B cell (primary cell): ENCODE measurements around the gene MED12L. TPM values are rescaled to one million over a fixed set of nuclear protein-coding genes. Genes with fewer than 3 reads are reported as not detected.

ENCODE experiments used
- ATAC-seq: fragments of 200-7000 bp; cut with Tn5 transposase; one replicate; pipeline ENCODE4 v1.10.0; 2021; ENCODE audit warnings: low read depth, mild to moderate bottlenecking, moderate number of reproducible peaks, moderate library complexity
- CTCF ChIA-PET: fragments of 350-600 bp; sonication (Branson Sonifier 250); formaldehyde crosslinking; loops from one replicate; lab custom pipeline; 2021; ENCODE audit warnings: antibody characterized with exemption, inconsistent platforms; lab: Charles Lee
- POLR2A ChIA-PET: fragments of 350-600 bp; sonication (Branson Sonifier 250); formaldehyde crosslinking; loops from one replicate; lab custom pipeline; 2021; ENCODE audit warnings: antibody characterized with exemption; lab: Charles Lee
- DNase-seq: peaks from one replicate; pipeline ENCODE4 v3.0.0; 2013
- H2AFZ ChIP-seq: 2 replicates; pipeline ENCODE4 v1.6.1; 2012; ENCODE audit warnings: mild to moderate bottlenecking, low read depth, low read length; ENCODE audit not compliant: insufficient read depth, poor library complexity, severe bottlenecking
- H3K27ac ChIP-seq, 2 donors: 1 replicate in 1 of 2; 2 replicates in 1 of 2; pipeline ENCODE4 v1.5.1; 2012 to 2013; ENCODE audit warnings: low read length in 2 of 2, mild to moderate bottlenecking in 2 of 2, moderate library complexity in 1 of 2
- H3K27me3 ChIP-seq, 4 experiments: fragments of 200-600 bp in 1 of 4; sonication (generic) in 1 of 4; replicated peaks in 1 of 4; 1 replicate in 2 of 4; 2 replicates in 2 of 4; pipeline versions ENCODE4 v1.6.1 to v1.7.0; 2013 to 2016; ENCODE audit warnings: low read length in 3 of 4, mild to moderate bottlenecking in 2 of 4, mixed read lengths in 1 of 4, moderate library complexity in 1 of 4; ENCODE audit not compliant: insufficient read depth in 4 of 4, control insufficient read depth in 3 of 4; ENCODE audit errors: control extremely low read depth in 1 of 4
- H3K36me3 ChIP-seq, 2 experiments: replicated peaks in 1 of 2; 1 replicate in 1 of 2; 2 replicates in 1 of 2; pipeline versions ENCODE4 v1.6.1 to v1.7.1; 2013; ENCODE audit warnings: low read length in 1 of 2; ENCODE audit not compliant: insufficient read depth in 2 of 2, control insufficient read depth in 1 of 2; ENCODE audit errors: control extremely low read depth in 1 of 2, extremely low read depth in 1 of 2
- H3K4me1 ChIP-seq, 2 donors: fragments of 200-600 bp in 1 of 2; sonication (generic) in 1 of 2; 1 replicate in 1 of 2; 2 replicates in 1 of 2; pipeline versions ENCODE4 v1.5.1 to v1.6.1; 2013 to 2017; ENCODE audit warnings: low read length in 2 of 2; ENCODE audit not compliant: control insufficient read depth in 2 of 2, insufficient read depth in 2 of 2
- H3K4me2 ChIP-seq: replicated peaks from 2 replicates; pipeline ENCODE3; 2012; ENCODE audit warnings: mild to moderate bottlenecking, low read depth, low read length; ENCODE audit not compliant: poor library complexity, severe bottlenecking
- H3K4me3 ChIP-seq, 5 experiments: fragments of 200-600 bp in 1 of 5; sonication (generic) in 1 of 5; 1 replicate in 3 of 5; 2 replicates in 2 of 5; pipeline versions ENCODE4 v1.5.1 to v1.7.0; 2011 to 2016; ENCODE audit warnings: low read length in 4 of 5, mild to moderate bottlenecking in 4 of 5, low read depth in 2 of 5, control low read depth in 1 of 5, moderate library complexity in 1 of 5; ENCODE audit not compliant: insufficient read depth in 1 of 5; ENCODE audit errors: control extremely low read depth in 1 of 5, extremely low read depth in 1 of 5
- H3K79me2 ChIP-seq: fragments of 200-600 bp; sonication (generic); one replicate; pipeline ENCODE4 v1.6.0; 2016; ENCODE audit warnings: low read length; ENCODE audit not compliant: control insufficient read depth, insufficient read depth
- H3K9ac ChIP-seq: fragments of 200-600 bp; sonication (generic); 2 replicates; pipeline ENCODE4 v1.6.1; 2017; ENCODE audit warnings: mild to moderate bottlenecking, low read length, moderate library complexity
- H3K9me3 ChIP-seq, 3 donors: one replicate each; pipeline versions ENCODE4 v1.6.1 to v1.7.1; 2013; ENCODE audit warnings: low read length in 2 of 3; ENCODE audit not compliant: control insufficient read depth in 2 of 3, insufficient read depth in 1 of 3; ENCODE audit errors: control extremely low read depth in 1 of 3
- H4K20me1 ChIP-seq: 2 replicates; pipeline ENCODE4 v1.6.0; 2012; ENCODE audit warnings: mild to moderate bottlenecking, low read length; ENCODE audit not compliant: insufficient read depth, control insufficient read depth, poor library complexity, severe bottlenecking
- H3K27ac Mint-ChIP-seq: one replicate; pipeline ENCODE4 v1.8.0; 2021; ENCODE audit warnings: mixed read lengths
- H3K27me3 Mint-ChIP-seq: one replicate; pipeline ENCODE4 v1.8.0; 2021; ENCODE audit warnings: mixed read lengths
- H3K4me1 Mint-ChIP-seq: one replicate; pipeline ENCODE4 v1.8.0; 2021; ENCODE audit warnings: mixed read lengths
- H3K4me3 Mint-ChIP-seq: one replicate; pipeline ENCODE4 v1.8.0; 2021; ENCODE audit warnings: mixed read lengths
- H3K9me3 Mint-ChIP-seq: one replicate; pipeline ENCODE4 v1.8.0; 2022; ENCODE audit warnings: mixed read lengths; ENCODE audit not compliant: insufficient read depth
- CTCF ChIP-seq: fragments of 200-600 bp; IDR thresholded peaks from one replicate; pipeline ENCODE4 v1.8.0; 2022; ENCODE audit warnings: antibody characterized with exemption, mild to moderate bottlenecking
- EZH2 ChIP-seq: IDR thresholded peaks from 2 replicates; pipeline ENCODE4 v1.6.1; 2012; ENCODE audit warnings: borderline replicate concordance, low read depth, mild to moderate bottlenecking, moderate library complexity, low read length; ENCODE audit not compliant: insufficient read depth, poor library complexity, severe bottlenecking
- WGBS: methylation state at CpG from one replicate; pipeline ENCODE4 v1.1.5; 2013; ENCODE audit warnings: missing lambda C conversion rate; ENCODE audit not compliant: insufficient coverage; 5-methylcytosine and 5-hydroxymethylcytosine counted together
- intact Hi-C: fragments of 100-400 bp; cut with micrococcal nuclease; formaldehyde crosslinking; loops from one replicate; pipeline ENCODE4 v1.10.0; 2022
- polyA plus RNA-seq: library from polyadenylated mRNA; depleted of rRNA; stranded (reverse); fragments of >200 nt; gene quantifications from 2 replicates; pipeline ENCODE4 v1.2.3, GENCODE V29; 2012
- total RNA-seq, 2 donors: library from RNA; stranded (reverse); fragments of 120-200 nt in 1 of 2; gene quantifications; 1 replicate in 1 of 2; 2 replicates in 1 of 2; pipeline versions ENCODE4 v1.2.3 to v1.2.4, GENCODE V29; 2013 to 2022

Gene MED12L
- total and polyA plus RNA-seq, 2 donors (not counting 1 experiment from before 2014, with no cell fraction given) = 0.07 to 0.30 TPM

DNA sequence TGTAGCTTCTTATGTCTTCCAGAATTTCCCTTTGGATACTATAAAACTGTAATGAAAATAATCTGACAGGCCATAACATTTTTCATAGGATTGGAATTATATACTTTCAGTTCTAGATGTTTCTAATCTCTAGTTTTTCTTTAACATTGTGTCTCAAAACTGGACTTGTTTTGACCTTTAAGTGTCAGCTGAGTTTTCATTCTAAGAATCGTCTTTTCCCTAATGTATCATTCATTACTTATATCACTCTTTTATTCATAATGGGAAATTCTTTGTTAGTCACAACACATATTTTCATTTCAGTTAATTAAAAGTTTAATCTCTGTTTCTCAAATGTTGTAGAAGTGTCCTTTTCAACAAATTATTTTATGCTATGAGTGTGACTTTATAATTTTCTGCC is 105.6 kb downstream of the MED12L start:
- no peaks in the 10 kb centered on the region for H4K20me1 ChIP-seq
- no peaks in the 10 kb centered on the region for H3K27me3 Mint-ChIP-seq
- no peaks in the 10 kb centered on the region for H3K9me3 ChIP-seq
- H3K4me3 ChIP-seq = no peak overlapping the region
- CTCF ChIA-PET = interaction anchor here (2.4 kb wide), 1 partner anchor 23 kb away, joined by 7 read pairs; no protein-coding TSS in a partner anchor
- H3K9ac ChIP-seq = no peak overlapping the region
- H3K4me3 Mint-ChIP-seq = no peak overlapping the region
- H3K4me1 ChIP-seq = no peaks in the 10 kb centered on the region
- intact Hi-C loops = no loop called here
- H3K27me3 ChIP-seq = no peaks in the 10 kb centered on the region
- no peak overlapping the region for H2AFZ ChIP-seq
- no peaks in the 10 kb centered on the region for H3K4me1 Mint-ChIP-seq
- H3K9me3 Mint-ChIP-seq = no peaks in the 10 kb centered on the region
- ATAC-seq (no peak), DNase-seq (no peak)
- WGBS = no CpG with 5 or more reads among the region's 1 CpG
- no peak overlapping the region for H3K27ac Mint-ChIP-seq
- H3K4me2 ChIP-seq = no peak overlapping the region
- TF ChIP-seq EZH2 (no peak), CTCF (no peak)
- POLR2A ChIA-PET = no interaction called here
- no peaks in the 10 kb centered on the region for H3K36me3 ChIP-seq
- no peak overlapping the region for H3K27ac ChIP-seq
- H3K79me2 ChIP-seq = no peaks in the 10 kb centered on the region

DNA sequence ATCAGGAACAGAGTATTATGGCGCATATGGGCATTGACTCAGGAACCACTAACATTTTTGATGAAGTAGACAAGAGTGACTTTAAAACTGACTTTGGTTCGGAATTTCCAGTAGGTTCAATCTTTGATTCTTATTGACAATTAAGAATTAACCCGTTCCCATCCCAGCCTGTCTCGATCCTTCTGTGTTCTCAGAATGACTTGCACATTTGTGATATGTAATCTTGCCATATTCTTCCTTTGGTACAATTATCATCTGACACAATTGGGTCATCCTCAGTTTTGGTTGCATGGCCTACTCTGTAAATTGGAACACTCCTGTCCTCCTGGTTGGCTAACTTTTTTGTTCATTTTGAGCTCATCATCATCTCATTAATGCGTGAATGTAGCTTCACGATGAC is 107.1 kb downstream of the MED12L start:
- Mint-ChIP-seq H3K4me3 (no peak overlapping the region), H3K4me1 (no peaks in the 10 kb centered on the region), H3K27me3 (no peaks in the 10 kb centered on the region), H3K9me3 (no peaks in the 10 kb centered on the region), H3K27ac (no peak overlapping the region)
- intact Hi-C loops = no loop called here
- Histone ChIP-seq H3K9ac (no peak overlapping the region), H3K9me3 (no peaks in the 10 kb centered on the region), H4K20me1 (no peaks in the 10 kb centered on the region), H2AFZ (no peak overlapping the region), H3K79me2 (no peaks in the 10 kb centered on the region), H3K4me3 (no peak overlapping the region), H3K4me1 (no peaks in the 10 kb centered on the region), H3K4me2 (no peak overlapping the region), H3K27me3 (no peaks in the 10 kb centered on the region), H3K36me3 (no peaks in the 10 kb centered on the region), H3K27ac (no peak overlapping the region)
- DNase-seq = no peak
- no peak for ATAC-seq
- TF ChIP-seq EZH2 (no peak), CTCF (no peak)
- ChIA-PET POLR2A (no interaction called here), CTCF (interaction anchor here (2.4 kb wide), 1 partner anchor 24 kb away, joined by 7 read pairs; no protein-coding TSS in a partner anchor)
- 100% methylated on average over 1 of the region's 6 CpGs for WGBS
